ENCODE measurements around the gene MAD2L2.

MAD2L2 gene

DNA sequence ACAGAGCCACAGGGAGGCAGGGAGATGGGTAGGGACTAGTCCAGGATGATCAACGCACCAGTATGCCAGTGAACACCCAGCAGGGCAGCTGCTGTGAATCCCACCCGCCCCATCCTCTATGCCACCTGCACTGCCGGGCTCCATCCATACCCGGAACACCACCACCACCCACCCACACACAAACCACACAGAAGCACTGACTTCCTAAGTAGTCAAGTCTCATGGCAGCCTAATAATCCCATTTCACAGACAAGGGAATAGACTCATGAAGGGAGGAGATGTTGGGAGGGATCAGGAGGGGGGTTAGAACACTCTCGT lies 16.9 kb upstream of the MAD2L2 start:
- Histone ChIP-seq H3K27me3 (replicated peaks; ENCODE audit: control insufficient read depth, insufficient read depth, low read length) (peaks cover 4% of the 10 kb centered on the region), H3K36me3 (ENCODE audit: control insufficient read depth, insufficient read depth, low read length) (no peaks in the 10 kb centered on the region), H3K4me3 (replicated peaks; ENCODE audit: low read depth, low read length) (no peak overlapping the region)
- no peak for TF ChIP-seq CTCF (IDR thresholded peaks at IDR 0.05; ENCODE audit: insufficient read depth, low read length, poor library complexity, severe bottlenecking)
- no peak for DNase-seq (ENCODE audit: extremely low read depth, insufficient read length)

GRCh38 chr1:11697188-11697892 lies 16.4 kb upstream of the MAD2L2 start:
- Histone ChIP-seq H3K27me3 (replicated peaks; ENCODE audit: control insufficient read depth, insufficient read depth, low read length) (peaks cover 4% of the 10 kb centered on the region), H3K4me3 (replicated peaks; ENCODE audit: low read depth, low read length) (no peak overlapping the region), H3K36me3 (ENCODE audit: control insufficient read depth, insufficient read depth, low read length) (no peaks in the 10 kb centered on the region)
- no peak for DNase-seq (ENCODE audit: extremely low read depth, insufficient read length)
- TF ChIP-seq CTCF (IDR thresholded peaks at IDR 0.05; ENCODE audit: insufficient read depth, low read length, poor library complexity, severe bottlenecking): no peak

DNA sequence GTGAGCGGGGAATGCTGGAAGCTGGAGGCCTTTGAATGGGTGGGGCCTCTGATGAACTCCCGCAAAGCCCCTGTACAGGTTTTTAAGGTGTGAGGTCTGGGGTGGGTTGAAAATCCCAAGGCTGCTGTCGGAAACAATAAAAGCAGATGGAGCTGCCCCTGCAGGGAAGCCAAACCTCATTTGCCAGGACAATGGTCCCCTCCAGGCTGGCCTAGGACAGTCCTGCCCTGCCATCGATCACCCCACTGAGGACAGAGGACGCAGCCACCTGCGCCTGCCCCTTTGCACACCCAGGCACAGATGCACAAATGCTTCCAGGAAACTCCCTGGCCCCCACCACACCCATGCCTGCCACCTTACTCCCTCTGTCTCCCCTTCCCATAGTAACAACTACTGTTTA lies 14.9 kb upstream of the MAD2L2 start:
- Histone ChIP-seq H3K27me3 (replicated peaks; ENCODE audit: control insufficient read depth, insufficient read depth, low read length) (peaks cover 4% of the 10 kb centered on the region), H3K4me3 (replicated peaks; ENCODE audit: low read depth, low read length) (no peak overlapping the region), H3K36me3 (ENCODE audit: control insufficient read depth, insufficient read depth, low read length) (no peaks in the 10 kb centered on the region)
- no peak for TF ChIP-seq CTCF (IDR thresholded peaks at IDR 0.05; ENCODE audit: insufficient read depth, low read length, poor library complexity, severe bottlenecking)
- no peak for DNase-seq (ENCODE audit: extremely low read depth, insufficient read length)

- H3K27me3 ChIP-seq (replicated peaks; ENCODE audit: control insufficient read depth, insufficient read depth, low read length): peaks cover 4% of the 10 kb centered on the region
- no peak for DNase-seq (ENCODE audit: extremely low read depth, insufficient read length)
- no peak for TF ChIP-seq CTCF (IDR thresholded peaks at IDR 0.05; ENCODE audit: insufficient read depth, low read length, poor library complexity, severe bottlenecking)
- no peak overlapping the region for H3K4me3 ChIP-seq (replicated peaks; ENCODE audit: low read depth, low read length)
- no peaks in the 10 kb centered on the region for H3K36me3 ChIP-seq (ENCODE audit: control insufficient read depth, insufficient read depth, low read length)
Observed at GRCh38 chr1:11693917-11694316, 13.0 kb upstream of the MAD2L2 start.

DNA sequence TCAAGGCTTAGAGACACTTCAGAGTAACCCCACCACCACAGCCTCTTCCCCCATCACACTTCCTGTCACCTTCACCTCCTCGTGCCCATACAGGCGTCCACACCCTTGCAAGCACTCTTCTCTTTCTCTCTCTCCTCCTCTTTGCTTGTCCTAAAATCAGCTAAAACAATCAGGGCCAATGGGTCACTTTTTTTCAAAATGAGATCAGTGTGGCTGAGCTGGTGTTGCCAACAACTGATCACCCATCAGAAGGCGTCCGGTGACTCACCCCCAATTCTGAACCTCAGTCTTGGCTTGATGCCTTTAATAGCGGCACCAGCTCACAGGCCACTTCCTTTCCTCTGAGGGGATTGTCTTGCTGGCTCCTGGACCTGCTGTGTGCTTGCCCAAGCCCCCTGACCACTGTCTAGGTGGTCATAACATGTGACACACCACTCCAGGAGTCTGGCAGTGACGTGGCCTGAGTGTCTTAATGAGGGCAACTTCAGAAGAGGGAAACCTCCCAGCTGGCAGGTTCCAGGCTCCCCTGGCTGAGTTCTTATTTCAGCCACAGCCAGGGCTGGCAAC lies 12.2 kb upstream of the MAD2L2 start:
- Histone ChIP-seq H3K36me3 (ENCODE audit: control insufficient read depth, insufficient read depth, low read length) (no peaks in the 10 kb centered on the region), H3K4me3 (replicated peaks; ENCODE audit: low read depth, low read length) (no peak overlapping the region), H3K27me3 (replicated peaks; ENCODE audit: control insufficient read depth, insufficient read depth, low read length) (peaks cover 4% of the 10 kb centered on the region)
- no peak for DNase-seq (ENCODE audit: extremely low read depth, insufficient read length)
- no peak for TF ChIP-seq CTCF (IDR thresholded peaks at IDR 0.05; ENCODE audit: insufficient read depth, low read length, poor library complexity, severe bottlenecking)

Measured in GM06990 (cell line).